SK-N-DZ (cell line): ENCODE data around the gene ADGRL3.
A peak's percentile ranks its signal among the peaks of the same experiment; 100 is the strongest.
"Not testable (repeated sequence)": the region's sequence is repeated elsewhere in the genome, so short reads cannot be mapped to it uniquely, and the experiment has no call there.

Source experiments
- DNase-seq: peaks from one replicate; pipeline ENCODE4 v3.0.0-alpha.2; 2015; ENCODE audit warnings: low spot score

ADGRL3 gene

GRCh38 chr4:61750810-61751209 lies 550.7 kb downstream of the ADGRL3 start:
- no peak for DNase-seq

GRCh38 chr4:61752617-61753016 lies 552.5 kb downstream of the ADGRL3 start:
- no peak for DNase-seq

- DNase-seq, result no peak
Measured at GRCh38 chr4:61753739-61754138, 553.6 kb downstream of the ADGRL3 start.

GRCh38 chr4:61756937-61757336 lies 556.8 kb downstream of the ADGRL3 start:
- not testable (repeated sequence) for DNase-seq

GRCh38 chr4:61757983-61758382 lies 557.9 kb downstream of the ADGRL3 start:
- not testable (repeated sequence) for DNase-seq

GRCh38 chr4:61758596-61758995 lies 558.5 kb downstream of the ADGRL3 start:
- DNase-seq, result not testable (repeated sequence)

- DNase-seq, result not testable (repeated sequence)
Measured at GRCh38 chr4:61759245-61759644, 559.1 kb downstream of the ADGRL3 start.

- not testable (repeated sequence) for DNase-seq
Measured at GRCh38 chr4:61759885-61760284, 559.8 kb downstream of the ADGRL3 start.

- DNase-seq, result no peak
Measured at GRCh38 chr4:61760820-61761219, 560.7 kb downstream of the ADGRL3 start.

- DNase-seq, result no peak
Measured at GRCh38 chr4:61762722-61763627, 562.8 kb downstream of the ADGRL3 start.

GRCh38 chr4:61763682-61764081 lies 563.6 kb downstream of the ADGRL3 start:
- DNase-seq, result no peak

- DNase-seq, result not testable (repeated sequence)
Measured at GRCh38 chr4:61764090-61764489, 564.0 kb downstream of the ADGRL3 start.

- not testable (repeated sequence) for DNase-seq
Measured at GRCh38 chr4:61769444-61770167, 569.5 kb downstream of the ADGRL3 start.

- no peak for DNase-seq
Measured at GRCh38 chr4:61770456-61770855, 570.3 kb downstream of the ADGRL3 start.

- DNase-seq, result peak; percentile 8
Measured at GRCh38 chr4:61771056-61771455, 570.9 kb downstream of the ADGRL3 start.

GRCh38 chr4:61772126-61772525 lies 572.0 kb downstream of the ADGRL3 start:
- no peak for DNase-seq

- DNase-seq, result no peak
Measured at GRCh38 chr4:61773655-61774245, 573.6 kb downstream of the ADGRL3 start.

GRCh38 chr4:61782133-61782532 lies 582.0 kb downstream of the ADGRL3 start:
- no peak for DNase-seq

GRCh38 chr4:61783050-61783449 lies 582.9 kb downstream of the ADGRL3 start:
- DNase-seq, result no peak

- DNase-seq, result no peak
Measured at GRCh38 chr4:61785761-61786160, 585.6 kb downstream of the ADGRL3 start.

- no peak for DNase-seq
Measured at GRCh38 chr4:61786211-61786610, 586.1 kb downstream of the ADGRL3 start.

GRCh38 chr4:61795998-61796397 lies 595.9 kb downstream of the ADGRL3 start:
- DNase-seq, result no peak
